Activated naive CD4-positive, alpha-beta T cell treated with anti-CD3 and anti-CD28 coated beads, Interleukin-2, amount 50 U/mL, for 72 hours (primary cell): ENCODE measurements around the gene UBALD1. TPM values are rescaled to one million over a fixed set of nuclear protein-coding genes. Genes with fewer than 3 reads are reported as not detected.
A peak's percentile ranks its signal among the peaks of the same experiment; 100 is the strongest.

ENCODE experiments used
- ATAC-seq, 2 donors: fragments of 150-1000 bp; cut with Tn5 transposase; 2 replicates each; pipeline ENCODE4 v1.10.0; 2021; ENCODE audit warnings: mild to moderate bottlenecking in 2 of 2, moderate library complexity in 2 of 2
- DNase-seq, 2 donors: peaks; one replicate each; pipeline ENCODE4 v3.0.0; 2021 to 2022; ENCODE audit warnings: low spot score in 2 of 2
- H3K27ac Mint-ChIP-seq, 2 donors: one replicate each; pipeline ENCODE4 v1.8.0; 2022; ENCODE audit warnings: mild to moderate bottlenecking in 2 of 2, mixed read lengths in 2 of 2
- H3K36me3 Mint-ChIP-seq, 2 donors: one replicate each; pipeline ENCODE4 v1.8.0; 2022; ENCODE audit warnings: mixed read lengths in 2 of 2
- H3K9me3 Mint-ChIP-seq, 2 donors: one replicate each; pipeline ENCODE4 v1.8.0; 2022; ENCODE audit warnings: mixed read lengths in 2 of 2
- total RNA-seq, 2 donors: library from RNA; stranded (reverse); gene quantifications; one replicate each; pipeline ENCODE4 v1.2.3, GENCODE V29; 2022

UBALD1 gene
- total RNA-seq, result 10 to 100 TPM; 12.5 to 33.4 TPM

- DNase-seq, result peak; percentile 80 to 86
- peaks cover 0 to 5% of the 10 kb centered on the region in 2 donors for H3K36me3 Mint-ChIP-seq
- ATAC-seq, result peak; percentile 51 to 71
- peak within 1 kb of the TSS; percentile 92 to 99 for H3K27ac Mint-ChIP-seq
- no peaks in the 10 kb centered on the region for H3K9me3 Mint-ChIP-seq
Observed at GRCh38 chr16:4614571-4615383, at the start of gene UBALD1. UBALD1 (minus strand) TSS chr16:4614888; CDS start chr16:4614797, 91 bp downstream.

- Mint-ChIP-seq H3K36me3 (peaks cover 5 to 9% of the 10 kb centered on the region in 2 donors), H3K9me3 (no peaks in the 10 kb centered on the region), H3K27ac (peak overlapping the region; percentile 80 to 87)
- no peak for DNase-seq
- ATAC-seq, result peak in 1 of 2 donors; percentile 2
Observed at GRCh38 chr16:4663777-4664465, 49.2 kb upstream of the UBALD1 start.

- H3K9me3 Mint-ChIP-seq, result no peaks in the 10 kb centered on the region
- peaks cover 5 to 9% of the 10 kb centered on the region in 2 donors for H3K36me3 Mint-ChIP-seq
- no peak for DNase-seq
- peak overlapping the region; percentile 80 to 87 for H3K27ac Mint-ChIP-seq
- no peak for ATAC-seq
Observed at GRCh38 chr16:4663465-4663776, 48.7 kb upstream of the UBALD1 start.

- H3K27ac Mint-ChIP-seq, result peak overlapping the region in 1 of 2 donors; percentile 86
- peaks cover 5 to 9% of the 10 kb centered on the region in 2 donors for H3K36me3 Mint-ChIP-seq
Observed at GRCh38 chr16:4661661-4662060, 47.0 kb upstream of the UBALD1 start.

GRCh38 chr16:4660454-4661007 is 45.8 kb upstream of the UBALD1 start:
- DNase-seq (peak; percentile 77 to 83), ATAC-seq (peak; percentile 73 to 87)
- Mint-ChIP-seq H3K9me3 (no peaks in the 10 kb centered on the region), H3K36me3 (peaks cover 5 to 9% of the 10 kb centered on the region in 2 donors), H3K27ac (peak overlapping the region; percentile 86 to 92)

More at GRCh38 chr16:4661661-4662060, 47.0 kb upstream of the UBALD1 start:
- no peaks in the 10 kb centered on the region for H3K9me3 Mint-ChIP-seq
- ATAC-seq (no peak), DNase-seq (no peak)

GRCh38 chr16:4659363-4660353 is 45.0 kb upstream of the UBALD1 start:
- DNase-seq (no peak), ATAC-seq (peak in 1 of 2 donors; percentile 8)
- H3K27ac Mint-ChIP-seq, result peak overlapping the region; percentile 81 to 86
- H3K36me3 Mint-ChIP-seq, result peaks cover 5 to 9% of the 10 kb centered on the region in 2 donors
- H3K9me3 Mint-ChIP-seq, result no peaks in the 10 kb centered on the region

GRCh38 chr16:4656695-4657686 is 42.3 kb upstream of the UBALD1 start:
- ATAC-seq (no peak), DNase-seq (no peak)
- no peak overlapping the region for H3K27ac Mint-ChIP-seq
- no peaks in the 10 kb centered on the region for H3K9me3 Mint-ChIP-seq
- no peaks in the 10 kb centered on the region for H3K36me3 Mint-ChIP-seq

- DNase-seq (no peak), ATAC-seq (no peak)
- Mint-ChIP-seq H3K27ac (no peak overlapping the region), H3K9me3 (no peaks in the 10 kb centered on the region), H3K36me3 (no peaks in the 10 kb centered on the region)
Observed at GRCh38 chr16:4656221-4656620, 41.5 kb upstream of the UBALD1 start.

GRCh38 chr16:4655801-4656200 is 41.1 kb upstream of the UBALD1 start:
- Mint-ChIP-seq H3K36me3 (peaks cover under 1% of the 10 kb centered on the region in 2 donors), H3K27ac (no peak overlapping the region), H3K9me3 (no peaks in the 10 kb centered on the region)
- ATAC-seq (no peak), DNase-seq (no peak)

- peak overlapping the region in 1 of 2 donors; percentile 9 for H3K27ac Mint-ChIP-seq
- H3K36me3 Mint-ChIP-seq, result peaks cover 7% of the 10 kb centered on the region in 2 donors
- ATAC-seq (no peak), DNase-seq (no peak)
- no peaks in the 10 kb centered on the region for H3K9me3 Mint-ChIP-seq
Observed at GRCh38 chr16:4654964-4655590, 40.4 kb upstream of the UBALD1 start.

GRCh38 chr16:4654011-4654963 is 39.6 kb upstream of the UBALD1 start:
- no peak for DNase-seq
- Mint-ChIP-seq H3K27ac (peak overlapping the region in 1 of 2 donors; percentile 9), H3K36me3 (peaks cover 7% of the 10 kb centered on the region in 2 donors), H3K9me3 (no peaks in the 10 kb centered on the region)
- ATAC-seq, result no peak

- Mint-ChIP-seq H3K27ac (peak overlapping the region in 1 of 2 donors; percentile 29), H3K36me3 (peaks cover 7 to 13% of the 10 kb centered on the region in 2 donors), H3K9me3 (no peaks in the 10 kb centered on the region)
- ATAC-seq, result no peak
- no peak for DNase-seq
Observed at GRCh38 chr16:4652561-4652960, 37.9 kb upstream of the UBALD1 start.

GRCh38 chr16:4651827-4652226 is 37.1 kb upstream of the UBALD1 start:
- H3K9me3 Mint-ChIP-seq, result no peaks in the 10 kb centered on the region
- no peak for ATAC-seq
- peak overlapping the region in 1 of 2 donors; percentile 60 for H3K27ac Mint-ChIP-seq
- DNase-seq, result no peak
- H3K36me3 Mint-ChIP-seq, result peaks cover 7 to 13% of the 10 kb centered on the region in 2 donors
